H1 (cell line): ENCODE measurements around the gene ADAMTS3. TPM values are rescaled to one million over a fixed set of nuclear protein-coding genes. Genes with fewer than 3 reads are reported as not detected.

Experiments used
- CTCF ChIA-PET: fragments of 300-600 bp; sonication (Branson Sonifier 250); formaldehyde crosslinking; loops from one replicate; lab custom pipeline; 2021; ENCODE audit not compliant: partially characterized antibody; lab: Charles Lee
- POLR2A ChIA-PET: fragments of 300-600 bp; sonication (Branson Sonifier 250); formaldehyde crosslinking; loops from one replicate; lab custom pipeline; 2021; ENCODE audit warnings: inconsistent platforms; ENCODE audit not compliant: partially characterized antibody; lab: Charles Lee
- DNase-seq, 2 experiments: peaks; one replicate each; pipeline versions ENCODE4 v3.0.0 to v3.0.0-alpha.2; 2010 to 2022; ENCODE audit warnings: low spot score in 2 of 2, low read depth in 1 of 2, mixed read lengths in 1 of 2
- FAIRE-seq: peaks from 2 replicates; lab custom pipeline; 2011; peaks lifted over from hg19 to GRCh38; lab: Jason Lieb, UNC
- H2AFZ ChIP-seq: 2 replicates; pipeline ENCODE4 v1.8.1; 2012; ENCODE audit warnings: low read length, inconsistent platforms
- H2AK5ac ChIP-seq: 2 replicates; pipeline ENCODE4 v1.6.1; 2013; ENCODE audit warnings: low read depth, low read length
- H2BK120ac ChIP-seq: replicated peaks from 2 replicates; pipeline ENCODE3; 2013; ENCODE audit warnings: low read depth, low read length, inconsistent platforms
- H2BK12ac ChIP-seq: 2 replicates; pipeline ENCODE4 v1.6.1; 2013; ENCODE audit warnings: low read depth, low read length
- H2BK15ac ChIP-seq: 2 replicates; pipeline ENCODE4 v1.6.1; 2013; ENCODE audit warnings: low read length
- H2BK20ac ChIP-seq: 2 replicates; pipeline ENCODE4 v1.6.1; 2013; ENCODE audit warnings: low read length
- H2BK5ac ChIP-seq: 2 replicates; pipeline ENCODE4 v1.6.1; 2013; ENCODE audit warnings: low read depth, low read length
- H3K14ac ChIP-seq: 2 replicates; pipeline ENCODE4 v1.6.1; 2013; ENCODE audit warnings: inconsistent platforms; ENCODE audit not compliant: insufficient read length
- H3K18ac ChIP-seq: 2 replicates; pipeline ENCODE4 v1.6.1; 2013; ENCODE audit warnings: low read length; ENCODE audit errors: extremely low read depth
- H3K23ac ChIP-seq: 2 replicates; pipeline ENCODE4 v1.6.1; 2013; ENCODE audit warnings: inconsistent platforms; ENCODE audit not compliant: insufficient read length
- H3K23me2 ChIP-seq: 2 replicates; pipeline ENCODE4 v1.6.1; 2013; ENCODE audit warnings: low read depth, low read length
- H3K27ac ChIP-seq: 2 replicates; pipeline ENCODE4 v1.6.1; 2011; ENCODE audit warnings: low read depth, low read length, inconsistent platforms
- H3K27me3 ChIP-seq, 4 experiments: replicated peaks in 1 of 4; 1 replicate in 1 of 4; 2 replicates in 3 of 4; pipeline versions ENCODE4 v1.6.1 to v1.8.1; 2011 to 2013; ENCODE audit warnings: low read length in 3 of 4, mild to moderate bottlenecking in 3 of 4, inconsistent platforms in 2 of 4, mixed read lengths in 2 of 4, moderate library complexity in 1 of 4; ENCODE audit not compliant: control insufficient read depth in 3 of 4, insufficient read depth in 3 of 4; ENCODE audit errors: extremely low read depth in 1 of 4
- H3K36me3 ChIP-seq, 4 experiments: 2 replicates each; pipeline versions ENCODE4 v1.6.1 to v1.8.1; 2011 to 2013; ENCODE audit warnings: mild to moderate bottlenecking in 4 of 4, low read length in 3 of 4, moderate library complexity in 2 of 4, control low read depth in 1 of 4, inconsistent platforms in 1 of 4; ENCODE audit not compliant: insufficient read depth in 4 of 4, control insufficient read depth in 2 of 4
- H3K4ac ChIP-seq: replicated peaks from 2 replicates; pipeline ENCODE3; 2013; ENCODE audit warnings: low read length, low read depth, mixed read lengths, inconsistent platforms; ENCODE audit not compliant: insufficient read length
- H3K4me1 ChIP-seq, 4 experiments: replicated peaks in 1 of 4; 1 replicate in 1 of 4; 2 replicates in 3 of 4; pipeline versions ENCODE4 v1.6.1 to v1.8.1; 2011 to 2013; ENCODE audit warnings: low read length in 3 of 4, inconsistent platforms in 2 of 4, mixed read lengths in 1 of 4; ENCODE audit not compliant: insufficient read depth in 4 of 4, control insufficient read depth in 3 of 4
- H3K4me2 ChIP-seq, 2 experiments: 2 replicates each; pipeline versions ENCODE4 v1.6.1 to v1.8.1; 2011 to 2013; ENCODE audit warnings: low read depth in 2 of 2, low read length in 2 of 2, control low read depth in 1 of 2, inconsistent platforms in 1 of 2, mild to moderate bottlenecking in 1 of 2; ENCODE audit not compliant: insufficient read depth in 1 of 2
- H3K4me3 ChIP-seq, 4 experiments: fragments of 200-600, 300-600 bp in 1 of 4; sonication (generic), shearing (Covaris generic), sonication (Bioruptor Twin) in 1 of 4; 2 replicates each; pipeline versions ENCODE4 v1.5.1 to v1.8.1; 2011 to 2016; ENCODE audit warnings: low read length in 4 of 4, low read depth in 3 of 4, control low read depth in 2 of 4, inconsistent platforms in 2 of 4, mild to moderate bottlenecking in 2 of 4, mixed read lengths in 1 of 4, moderate library complexity in 1 of 4; ENCODE audit not compliant: insufficient read depth in 2 of 4; ENCODE audit errors: extremely low read depth in 1 of 4
- H3K56ac ChIP-seq: replicated peaks from 2 replicates; pipeline ENCODE3; 2013; ENCODE audit warnings: low read depth, mild to moderate bottlenecking, mixed read lengths, low read length, inconsistent platforms; ENCODE audit not compliant: insufficient read length
- H3K79me1 ChIP-seq: 2 replicates; pipeline ENCODE4 v1.6.1; 2013; ENCODE audit warnings: low read depth, low read length, control low read depth
- H3K79me2 ChIP-seq, 2 experiments: 2 replicates each; pipeline versions ENCODE4 v1.6.1 to v1.8.1; 2012 to 2013; ENCODE audit warnings: low read length in 2 of 2, mild to moderate bottlenecking in 2 of 2, inconsistent platforms in 1 of 2; ENCODE audit not compliant: insufficient read depth in 2 of 2, control insufficient read depth in 1 of 2
- H3K9ac ChIP-seq, 4 experiments: replicated peaks in 1 of 4; 1 replicate in 1 of 4; 2 replicates in 3 of 4; pipeline versions ENCODE4 v1.6.1 to v1.8.1; 2011 to 2013; ENCODE audit warnings: low read depth in 3 of 4, low read length in 3 of 4, control low read depth in 2 of 4, mild to moderate bottlenecking in 2 of 4, moderate library complexity in 2 of 4, inconsistent platforms in 1 of 4; ENCODE audit errors: extremely low read depth in 1 of 4
- H3K9me3 ChIP-seq, 2 experiments: 2 replicates each; pipeline versions ENCODE4 v1.6.1 to v1.8.1; 2012 to 2013; ENCODE audit warnings: mild to moderate bottlenecking in 2 of 2, moderate library complexity in 2 of 2, control low read depth in 1 of 2, inconsistent platforms in 1 of 2, low read depth in 1 of 2, low read length in 1 of 2, mixed read lengths in 1 of 2; ENCODE audit not compliant: insufficient read depth in 2 of 2
- H4K20me1 ChIP-seq, 2 experiments: replicated peaks in 1 of 2; 2 replicates each; pipeline versions ENCODE3 to v1.8.1; 2011 to 2013; ENCODE audit warnings: inconsistent platforms in 2 of 2, low read length in 2 of 2, mild to moderate bottlenecking in 1 of 2; ENCODE audit not compliant: insufficient read depth in 2 of 2, control insufficient read depth in 1 of 2
- H4K5ac ChIP-seq: 2 replicates; pipeline ENCODE4 v1.6.1; 2013; ENCODE audit warnings: low read length, low read depth, mixed read lengths, inconsistent platforms; ENCODE audit not compliant: insufficient read length
- H4K8ac ChIP-seq: 2 replicates; pipeline ENCODE4 v1.8.0; 2013; ENCODE audit warnings: mild to moderate bottlenecking, moderate library complexity, low read length, inconsistent platforms; ENCODE audit not compliant: insufficient read depth; ENCODE audit errors: extremely low read depth
- H4K91ac ChIP-seq: replicated peaks from 2 replicates; pipeline ENCODE3; 2013; ENCODE audit warnings: low read length, mixed read lengths, inconsistent platforms; ENCODE audit not compliant: insufficient read length
- BACH1 ChIP-seq: IDR thresholded peaks from 2 replicates; pipeline ENCODE4 v1.6.1; 2012; ENCODE audit warnings: low read length, improper control_type of control experiment
- CHD1 ChIP-seq: IDR thresholded peaks from 2 replicates; pipeline ENCODE4 v1.6.1; 2012; ENCODE audit warnings: low read depth, low read length, improper control_type of control experiment
- CHD2 ChIP-seq: IDR thresholded peaks from 2 replicates; pipeline ENCODE4 v1.6.1; 2012; ENCODE audit warnings: low read length, improper control_type of control experiment
- FOSL1 ChIP-seq: IDR thresholded peaks from 2 replicates; pipeline ENCODE4 v1.6.1; 2011; ENCODE audit warnings: mild to moderate bottlenecking, low read depth, low read length, moderate library complexity; ENCODE audit not compliant: insufficient read depth
- JUND ChIP-seq: IDR thresholded peaks from 2 replicates; pipeline ENCODE4 v1.6.1; 2011; ENCODE audit warnings: mild to moderate bottlenecking, improper control_type of control experiment, low read length
- KDM4A ChIP-seq: IDR thresholded peaks from one replicate; pipeline ENCODE4 v1.7.1; 2012; ENCODE audit warnings: low read depth, mild to moderate bottlenecking, moderate library complexity, low read length, inconsistent platforms; ENCODE audit not compliant: severe bottlenecking
- RFX5 ChIP-seq: IDR thresholded peaks from 2 replicates; pipeline ENCODE4 v1.6.1; 2011; ENCODE audit warnings: low read depth, low read length, improper control_type of control experiment, borderline replicate concordance
- RNF2 ChIP-seq: fragments of 200-900, 300-1000 bp; sonication (generic); IDR thresholded peaks from 2 replicates; pipeline ENCODE4 v1.7.1; 2016; ENCODE audit warnings: borderline replicate concordance, low read depth, mild to moderate bottlenecking, antibody characterized with exemption, low read length; ENCODE audit not compliant: poor library complexity, severe bottlenecking; ENCODE audit errors: missing control alignments
- SAP30 ChIP-seq: fragments of 300-600 bp; sonication (generic); IDR thresholded peaks from 2 replicates; pipeline ENCODE4 v1.7.1; 2012; ENCODE audit warnings: low read length, moderate library complexity, mild to moderate bottlenecking, inconsistent platforms; ENCODE audit not compliant: insufficient read depth, insufficient replicate concordance
- SP1 ChIP-seq: IDR thresholded peaks from 2 replicates; pipeline ENCODE4 v1.6.1; 2011; ENCODE audit warnings: low read depth, low read length
- SP2 ChIP-seq: IDR thresholded peaks from 2 replicates; pipeline ENCODE4 v1.6.1; 2012; ENCODE audit warnings: mild to moderate bottlenecking, low read length, inconsistent platforms
- SP4 ChIP-seq: IDR thresholded peaks from 2 replicates; pipeline ENCODE4 v1.6.1; 2012; ENCODE audit warnings: low read length, inconsistent platforms
- TCF12 ChIP-seq: IDR thresholded peaks from 2 replicates; pipeline ENCODE4 v1.6.1; 2011; ENCODE audit warnings: low read depth, mild to moderate bottlenecking, low read length
- YY1 ChIP-seq: IDR thresholded peaks from 2 replicates; pipeline ENCODE4 v1.6.1; 2011; ENCODE audit warnings: low read depth, mild to moderate bottlenecking, low read length
- WGBS, 2 experiments: shearing (Covaris generic) in 1 of 2; methylation state at CpG; one replicate each; pipeline versions ENCODE4 v1.1.6 to v1.1.7; 2013 to 2015; ENCODE audit warnings: low lambda C conversion rate in 2 of 2, mixed read lengths in 2 of 2, inconsistent platforms in 1 of 2, low coverage in 1 of 2, missing lambda C conversion rate in 1 of 2; ENCODE audit not compliant: insufficient replicate concordance in 2 of 2, insufficient coverage in 1 of 2, insufficient read length in 1 of 2; ENCODE audit errors: extremely low coverage in 1 of 2, missing lambda C conversion rate in 1 of 2; 5-methylcytosine and 5-hydroxymethylcytosine counted together
- polyA plus RNA-seq, 7 experiments: library from polyadenylated mRNA; depleted of rRNA in 3 of 7; stranded (reverse) in 5 of 7; unstranded in 2 of 7; fragments of >200 nt in 5 of 7; fragments of 200-250 nt in 2 of 7; gene quantifications; 1 replicate in 5 of 7; 2 replicates in 1 of 7; 4 replicates in 1 of 7; pipeline versions ENCODE4 v1.2.1 to v1.2.3, GENCODE V29; 2011 to 2013; ENCODE audit warnings: missing spikeins in 2 of 7, mixed read lengths in 2 of 7
- total RNA-seq: library from RNA; stranded (reverse); fragmentation: NEBNext Ultra II Directional; extraction: Animal tissue kit (Norgen Biotek cat#: 25700); gene quantifications from 2 replicates; pipeline ENCODE4 v1.2.1, GENCODE V29; 2021
- TF ChIP-seq, protein P1 (sequence below): IDR thresholded peaks from 2 replicates; pipeline ENCODE4 v1.6.1; 2011; ENCODE audit warnings: low read length, improper control_type of control experiment

Gene ADAMTS3
- total and polyA plus RNA-seq, 2 of the 8 experiments (the other 6 are each of a cell fraction or from before 2014, with no cell fraction given): 1.3 to 3.4 TPM

DNA sequence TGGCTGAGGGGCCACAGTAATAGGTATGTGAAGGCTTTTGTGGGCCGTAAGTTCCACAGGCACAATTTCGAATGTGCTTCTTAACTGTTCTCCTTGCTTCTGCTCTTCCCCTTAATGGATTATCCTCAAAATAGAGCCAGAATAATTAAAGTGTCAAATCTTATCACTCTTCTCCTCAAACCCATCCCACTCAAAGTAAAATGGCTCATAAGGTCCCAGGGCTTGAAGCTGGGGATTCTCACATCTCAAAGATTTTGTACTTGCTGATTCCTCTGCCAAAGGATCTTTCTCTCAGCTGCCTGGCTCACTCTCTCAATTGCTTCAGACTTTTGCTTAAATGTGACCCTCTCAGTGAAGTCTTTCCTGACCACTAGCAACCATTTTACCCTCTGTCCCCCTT is 16.6 kb downstream of the ADAMTS3 start:
- no peaks in the 10 kb centered on the region for H3K23me2 ChIP-seq
- CTCF ChIA-PET: no interaction called here
- FAIRE-seq: no peak
- TF ChIP-seq TCF12 (no peak), RFX5 (no peak), JUND (no peak), BACH1 (no peak), SP2 (no peak), CHD2 (no peak), CHD1 (no peak), SP1 (no peak), YY1 (no peak), SAP30 (no peak), FOSL1 (no peak), KDM4A (no peak), SP4 (no peak), RNF2 (no peak)
- TF ChIP-seq, protein P1, sequence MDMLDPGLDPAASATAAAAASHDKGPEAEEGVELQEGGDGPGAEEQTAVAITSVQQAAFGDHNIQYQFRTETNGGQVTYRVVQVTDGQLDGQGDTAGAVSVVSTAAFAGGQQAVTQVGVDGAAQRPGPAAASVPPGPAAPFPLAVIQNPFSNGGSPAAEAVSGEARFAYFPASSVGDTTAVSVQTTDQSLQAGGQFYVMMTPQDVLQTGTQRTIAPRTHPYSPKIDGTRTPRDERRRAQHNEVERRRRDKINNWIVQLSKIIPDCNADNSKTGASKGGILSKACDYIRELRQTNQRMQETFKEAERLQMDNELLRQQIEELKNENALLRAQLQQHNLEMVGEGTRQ: no peak

More for the DNA sequence above, 16.6 kb downstream of the ADAMTS3 start:
- H3K36me3 ChIP-seq: no peaks in the 10 kb centered on the region
- H2BK15ac ChIP-seq: no peak overlapping the region
- H3K56ac ChIP-seq: no peak overlapping the region
- H4K5ac ChIP-seq: no peak overlapping the region
- no peak overlapping the region for H3K9ac ChIP-seq
- no peak overlapping the region for H3K4ac ChIP-seq
- H4K8ac ChIP-seq: no peak overlapping the region
- H3K4me1 ChIP-seq: no peaks in the 10 kb centered on the region
- DNase-seq: no peak
- H3K4me3 ChIP-seq: no peak overlapping the region
- H3K9me3 ChIP-seq: no peaks in the 10 kb centered on the region
- WGBS, 2 experiments: 87% methylated on average over 2 of the region's 2 CpGs; no CpG with 5 or more reads in 1 of the 2 experiments
- H3K14ac ChIP-seq: no peak overlapping the region
- POLR2A ChIA-PET: no interaction called here
- no peak overlapping the region for H2AK5ac ChIP-seq
- no peaks in the 10 kb centered on the region for H4K20me1 ChIP-seq
- H3K18ac ChIP-seq: no peak overlapping the region
- H3K23ac ChIP-seq: no peak overlapping the region
- no peak overlapping the region for H2BK12ac ChIP-seq
- H4K91ac ChIP-seq: no peak overlapping the region
- H3K27me3 ChIP-seq: peaks cover 0 to 1% (median 0%) of the 10 kb centered on the region in 4 experiments; a peak in 1 of 7 replicates
- no peaks in the 10 kb centered on the region for H3K79me1 ChIP-seq
- H2BK120ac ChIP-seq: no peak overlapping the region
- no peak overlapping the region for H2BK5ac ChIP-seq
- no peak overlapping the region for H2BK20ac ChIP-seq
- no peak overlapping the region for H2AFZ ChIP-seq
- no peaks in the 10 kb centered on the region for H3K79me2 ChIP-seq
- no peak overlapping the region for H3K4me2 ChIP-seq
- no peak overlapping the region for H3K27ac ChIP-seq
